Endothelial cell of umbilical vein (primary cell): Measurements from ENCODE around the gene HSDL2. TPM values are rescaled to one million over a fixed set of nuclear protein-coding genes. Genes with fewer than 3 reads are reported as not detected.

Experiments
- BruUV-seq: library from RNA; stranded (reverse); fragments of 400-500 nt; replicated peaks from 2 replicates; lab custom pipeline; 2021; lab: Mats Ljungman, UMichigan
- CTCF ChIA-PET: fragments of 300-600, 350-600 bp; sonication (Branson Sonifier 250); formaldehyde crosslinking; loops from one replicate; lab custom pipeline; 2021; ENCODE audit warnings: antibody characterized with exemption, inconsistent platforms; lab: Charles Lee
- POLR2A ChIA-PET: fragments of 300-600, 350-600 bp; sonication (Branson Sonifier 250); formaldehyde crosslinking; loops from one replicate; lab custom pipeline; 2021; ENCODE audit warnings: antibody characterized with exemption, inconsistent platforms; lab: Charles Lee
- DNase-seq: peaks from one replicate; pipeline ENCODE4 v3.0.0-alpha.2; 2011; ENCODE audit warnings: low read depth, low spot score
- FAIRE-seq: peaks from 2 replicates; lab custom pipeline; 2011; peaks lifted over from hg19 to GRCh38; lab: Jason Lieb, UNC
- H2AFZ ChIP-seq: 2 replicates; pipeline ENCODE4 v1.6.0; 2012; ENCODE audit warnings: low read depth, low read length, control low read depth, inconsistent platforms
- H3K27ac ChIP-seq: 2 replicates; pipeline ENCODE4 v1.5.1; 2011; ENCODE audit warnings: low read depth, mild to moderate bottlenecking, control low read depth, low read length, moderate library complexity; ENCODE audit not compliant: insufficient read depth
- H3K27me3 ChIP-seq, 2 experiments: 2 replicates each; pipeline versions ENCODE4 v1.6.0 to v1.6.1; 2011; ENCODE audit warnings: low read length in 2 of 2, mixed read lengths in 1 of 2; ENCODE audit not compliant: control insufficient read depth in 2 of 2, insufficient read depth in 2 of 2
- H3K36me3 ChIP-seq, 2 experiments: 2 replicates in 1 of 2; 3 replicates in 1 of 2; pipeline ENCODE4 v1.5.1; 2011; ENCODE audit warnings: low read length in 2 of 2, mild to moderate bottlenecking in 1 of 2, moderate library complexity in 1 of 2; ENCODE audit not compliant: control insufficient read depth in 2 of 2, insufficient read depth in 2 of 2; ENCODE audit errors: extremely low read depth in 1 of 2
- H3K4me1 ChIP-seq: 3 replicates; pipeline ENCODE4 v1.5.1; 2011; ENCODE audit warnings: mild to moderate bottlenecking, low read length; ENCODE audit not compliant: control insufficient read depth, insufficient read depth; ENCODE audit errors: extremely low read depth
- H3K4me2 ChIP-seq: 2 replicates; pipeline ENCODE4 v1.6.1; 2011; ENCODE audit warnings: low read length, control low read depth, mixed read lengths; ENCODE audit not compliant: insufficient read depth
- H3K4me3 ChIP-seq, 3 experiments: fragments of 200-600 bp in 1 of 3; sonication (generic), shearing (Covaris generic) in 1 of 3; replicated peaks in 1 of 3; 2 replicates each; pipeline ENCODE4 v1.5.1; 2011 to 2016; ENCODE audit warnings: control low read depth in 3 of 3, low read length in 3 of 3, mild to moderate bottlenecking in 2 of 3, inconsistent platforms in 1 of 3, low read depth in 1 of 3, moderate library complexity in 1 of 3; ENCODE audit not compliant: insufficient read depth in 1 of 3
- H3K79me2 ChIP-seq: 2 replicates; pipeline ENCODE4 v1.6.0; 2012; ENCODE audit warnings: low read length, inconsistent platforms; ENCODE audit not compliant: control insufficient read depth, insufficient read depth
- H3K9ac ChIP-seq: replicated peaks from 2 replicates; pipeline ENCODE3; 2011; ENCODE audit warnings: low read length, control low read depth; ENCODE audit not compliant: insufficient read depth; ENCODE audit errors: extremely low read depth
- H3K9me1 ChIP-seq: replicated peaks from 3 replicates; pipeline ENCODE4 v1.6.0; 2011; ENCODE audit warnings: mild to moderate bottlenecking, low read length; ENCODE audit not compliant: control insufficient read depth, insufficient read depth; ENCODE audit errors: extremely low read depth
- H3K9me3 ChIP-seq: replicated peaks from 2 replicates; pipeline ENCODE4 v1.5.1; 2012; ENCODE audit warnings: low read length, inconsistent platforms; ENCODE audit not compliant: control insufficient read depth, insufficient read depth
- H4K20me1 ChIP-seq: replicated peaks from 2 replicates; pipeline ENCODE3; 2011; ENCODE audit warnings: mild to moderate bottlenecking, low read length; ENCODE audit not compliant: control insufficient read depth, insufficient read depth; ENCODE audit errors: extremely low read depth
- EZH2 ChIP-seq: IDR thresholded peaks from 2 replicates; pipeline ENCODE4 v1.6.1; 2012; ENCODE audit warnings: borderline replicate concordance, low read depth, mild to moderate bottlenecking, moderate library complexity, low read length, inconsistent platforms; ENCODE audit not compliant: severe bottlenecking
- FOS ChIP-seq: IDR thresholded peaks from 2 replicates; pipeline ENCODE4 v1.6.1; 2011; ENCODE audit warnings: mild to moderate bottlenecking, low read length, moderate library complexity, borderline replicate concordance; ENCODE audit not compliant: insufficient read depth
- GATA2 ChIP-seq: IDR thresholded peaks from 2 replicates; pipeline ENCODE4 v1.7.0; 2011; ENCODE audit warnings: low read depth, mild to moderate bottlenecking, moderate library complexity, mixed read lengths, low read length; ENCODE audit not compliant: insufficient read length, insufficient read depth
- JUN ChIP-seq: IDR thresholded peaks from 2 replicates; pipeline ENCODE4 v1.6.1; 2011; ENCODE audit warnings: borderline replicate concordance, low read depth; ENCODE audit not compliant: insufficient read length, insufficient read depth
- MYC ChIP-seq: IDR thresholded peaks from one replicate; pipeline ENCODE4 v1.6.1; 2011; ENCODE audit warnings: mild to moderate bottlenecking, low read depth, low read length
- POLR2A ChIP-seq: IDR thresholded peaks from 2 replicates; pipeline ENCODE4 v1.6.1; 2012; ENCODE audit warnings: low read depth, mild to moderate bottlenecking, control low read depth, low read length
- POLR2AphosphoS5 ChIP-seq: IDR thresholded peaks from 2 replicates; pipeline ENCODE4 v1.6.1; 2012; ENCODE audit warnings: low read depth, mild to moderate bottlenecking, control low read depth, low read length, moderate library complexity; ENCODE audit not compliant: insufficient read depth
- dilution Hi-C: fragments of 300-500 bp; cut with MboI; formaldehyde crosslinking; loops from one replicate; pipeline ENCODE4 v1.15.0; 2019; ENCODE audit warnings: low sequenced_read_pairs; ENCODE audit not compliant: extremely low pct_ligation_motif_present
- intact Hi-C: fragments of 100-400 bp; cut with micrococcal nuclease; formaldehyde crosslinking; loops from one replicate; pipeline ENCODE4 v1.10.0; 2022
- polyA plus RNA-seq, 4 experiments: library from polyadenylated mRNA; depleted of rRNA in 3 of 4; stranded (reverse) in 3 of 4; unstranded in 1 of 4; fragments of >200 nt; gene quantifications; 2 replicates each; pipeline versions ENCODE4 v1.2.1 to v1.2.3, GENCODE V29; 2011 to 2012; ENCODE audit warnings: missing spikeins in 1 of 4
- total RNA-seq: library from RNA; stranded (reverse); gene quantifications from 2 replicates; pipeline ENCODE4 v1.2.3, GENCODE V29; 2021
- TF ChIP-seq, protein P1 (sequence below), 2 donors: IDR thresholded peaks; 1 replicate in 1 of 2; 2 replicates in 1 of 2; pipeline ENCODE4 v1.5.1; 2011; ENCODE audit warnings: low read length in 2 of 2, mild to moderate bottlenecking in 2 of 2, moderate library complexity in 2 of 2, control low read depth in 1 of 2, inconsistent platforms in 1 of 2, low read depth in 1 of 2; ENCODE audit not compliant: insufficient read depth in 1 of 2; ENCODE audit errors: extremely low read depth in 1 of 2
- TF ChIP-seq, protein P2 (sequence below): IDR thresholded peaks from 2 replicates; pipeline ENCODE4 v1.6.1; 2011; ENCODE audit not compliant: insufficient read depth, insufficient read length

HSDL2 gene
- total and polyA plus RNA-seq, 2 donors (not counting 3 experiments of a cell fraction or from before 2014, with no cell fraction given) = 5.6 to 22.1 TPM

DNA sequence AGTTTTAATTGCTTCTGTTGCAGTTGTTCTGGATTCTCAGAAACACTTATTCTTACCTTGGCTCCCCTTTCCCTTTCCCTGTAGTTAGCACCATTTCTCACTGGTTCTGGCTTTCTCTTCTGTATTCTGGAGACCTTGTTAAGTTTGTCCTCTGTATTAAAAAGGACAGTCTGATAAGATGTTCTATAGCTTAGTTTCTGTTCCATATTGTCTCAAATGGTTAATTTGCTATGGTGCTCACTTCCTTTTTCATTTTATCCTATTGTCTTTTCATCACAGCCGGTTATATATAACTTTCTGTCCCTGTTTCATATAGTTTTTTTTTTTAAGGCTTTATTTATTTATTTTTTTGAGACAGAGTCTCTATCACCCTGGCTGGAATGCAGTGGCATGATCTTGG, 65.3 kb downstream of the HSDL2 start:
- dilution Hi-C loops = no loop called here
- no peaks in the 10 kb centered on the region for H3K27me3 ChIP-seq
- no TSS peak for BruUV-seq
- H3K9ac ChIP-seq = no peak overlapping the region
- DNase-seq (no peak), FAIRE-seq (no peak)
- no peaks in the 10 kb centered on the region for H3K36me3 ChIP-seq
- no peaks in the 10 kb centered on the region for H3K4me1 ChIP-seq
- CTCF ChIA-PET = interaction anchor here (0.7 to 3.7 kb wide), 8 partner anchors 19 to 374 kb away, joined by 3 to 13 read pairs (median 4); no protein-coding TSS in a partner anchor
- H3K27ac ChIP-seq = no peak overlapping the region
- no peak overlapping the region for H3K4me3 ChIP-seq
- no peak overlapping the region for H3K4me2 ChIP-seq
- no peaks in the 10 kb centered on the region for H3K79me2 ChIP-seq
- no peaks in the 10 kb centered on the region for H4K20me1 ChIP-seq
- TF ChIP-seq EZH2 = no peak
- TF ChIP-seq JUN = no peak
- no peak for TF ChIP-seq POLR2AphosphoS5
- TF ChIP-seq GATA2 = no peak
- TF ChIP-seq, protein P1, sequence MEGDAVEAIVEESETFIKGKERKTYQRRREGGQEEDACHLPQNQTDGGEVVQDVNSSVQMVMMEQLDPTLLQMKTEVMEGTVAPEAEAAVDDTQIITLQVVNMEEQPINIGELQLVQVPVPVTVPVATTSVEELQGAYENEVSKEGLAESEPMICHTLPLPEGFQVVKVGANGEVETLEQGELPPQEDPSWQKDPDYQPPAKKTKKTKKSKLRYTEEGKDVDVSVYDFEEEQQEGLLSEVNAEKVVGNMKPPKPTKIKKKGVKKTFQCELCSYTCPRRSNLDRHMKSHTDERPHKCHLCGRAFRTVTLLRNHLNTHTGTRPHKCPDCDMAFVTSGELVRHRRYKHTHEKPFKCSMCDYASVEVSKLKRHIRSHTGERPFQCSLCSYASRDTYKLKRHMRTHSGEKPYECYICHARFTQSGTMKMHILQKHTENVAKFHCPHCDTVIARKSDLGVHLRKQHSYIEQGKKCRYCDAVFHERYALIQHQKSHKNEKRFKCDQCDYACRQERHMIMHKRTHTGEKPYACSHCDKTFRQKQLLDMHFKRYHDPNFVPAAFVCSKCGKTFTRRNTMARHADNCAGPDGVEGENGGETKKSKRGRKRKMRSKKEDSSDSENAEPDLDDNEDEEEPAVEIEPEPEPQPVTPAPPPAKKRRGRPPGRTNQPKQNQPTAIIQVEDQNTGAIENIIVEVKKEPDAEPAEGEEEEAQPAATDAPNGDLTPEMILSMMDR (IDR thresholded peaks at IDR 0.05; ENCODE audit: extremely low read depth in 1 of 2, insufficient read depth in 1 of 2, low read depth in 1 of 2, low read length in 2 of 2) = no peak
- TF ChIP-seq FOS = no peak
- TF ChIP-seq, protein P2, sequence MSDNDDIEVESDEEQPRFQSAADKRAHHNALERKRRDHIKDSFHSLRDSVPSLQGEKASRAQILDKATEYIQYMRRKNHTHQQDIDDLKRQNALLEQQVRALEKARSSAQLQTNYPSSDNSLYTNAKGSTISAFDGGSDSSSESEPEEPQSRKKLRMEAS = no peak
- no peak for TF ChIP-seq MYC
- TF ChIP-seq POLR2A = no peak
- intact Hi-C loops = no loop called here
- H2AFZ ChIP-seq = no peak overlapping the region
- H3K9me3 ChIP-seq = no peaks in the 10 kb centered on the region
- POLR2A ChIA-PET = interaction anchor here (0.7 kb wide), 1 partner anchor 319 kb away, joined by 3 read pairs; no protein-coding TSS in a partner anchor
- no peaks in the 10 kb centered on the region for H3K9me1 ChIP-seq
